RWPE2 (cell line): ENCODE data around the gene MATN3.

Source experiments
- ATAC-seq: fragments of 200-7000 bp; cut with Tn5 transposase; 3 replicates; pipeline ENCODE4 v1.9.1; 2021; ENCODE audit warnings: low read depth
- DNase-seq: peaks from one replicate; pipeline ENCODE4 v3.0.0-alpha.2; 2020; ENCODE audit warnings: low spot score
- H3K27ac ChIP-seq: fragments of 450-650 bp; 2 replicates; pipeline ENCODE4 v1.5.1; 2017; ENCODE audit warnings: mild to moderate bottlenecking; ENCODE audit not compliant: poor library complexity, severe bottlenecking
- H3K27me3 ChIP-seq: fragments of 250-450 bp; sonication (Bioruptor Pico); 2 replicates; pipeline ENCODE4 v1.5.1; 2021; ENCODE audit warnings: mild to moderate bottlenecking, moderate library complexity; ENCODE audit not compliant: insufficient read depth, poor library complexity, severe bottlenecking
- H3K36me3 ChIP-seq: fragments of 250-450 bp; sonication (Bioruptor Pico); 2 replicates; pipeline ENCODE4 v1.5.1; 2020; ENCODE audit warnings: low read depth, mild to moderate bottlenecking, moderate library complexity
- H3K4me1 ChIP-seq: fragments of 250-450 bp; sonication (Bioruptor Pico); 2 replicates; pipeline ENCODE4 v1.5.1; 2021; ENCODE audit warnings: mild to moderate bottlenecking, moderate library complexity; ENCODE audit not compliant: insufficient read depth, poor library complexity, severe bottlenecking
- H3K4me3 ChIP-seq: fragments of 250-450 bp; sonication (Bioruptor Pico); 2 replicates; pipeline ENCODE4 v1.5.1; 2021; ENCODE audit warnings: mild to moderate bottlenecking, moderate library complexity; ENCODE audit not compliant: severe bottlenecking
- H3K9me3 ChIP-seq: fragments of 250-450 bp; sonication (Bioruptor Pico); 2 replicates; pipeline ENCODE4 v1.5.1; 2021; ENCODE audit warnings: mild to moderate bottlenecking, moderate library complexity; ENCODE audit not compliant: severe bottlenecking
- TF ChIP-seq, protein P1 (sequence below): fragments of 450-650 bp; IDR thresholded peaks from one replicate; pipeline ENCODE4 v1.5.1; 2017; ENCODE audit warnings: mild to moderate bottlenecking, moderate library complexity; ENCODE audit not compliant: poor library complexity, severe bottlenecking

Gene MATN3

DNA sequence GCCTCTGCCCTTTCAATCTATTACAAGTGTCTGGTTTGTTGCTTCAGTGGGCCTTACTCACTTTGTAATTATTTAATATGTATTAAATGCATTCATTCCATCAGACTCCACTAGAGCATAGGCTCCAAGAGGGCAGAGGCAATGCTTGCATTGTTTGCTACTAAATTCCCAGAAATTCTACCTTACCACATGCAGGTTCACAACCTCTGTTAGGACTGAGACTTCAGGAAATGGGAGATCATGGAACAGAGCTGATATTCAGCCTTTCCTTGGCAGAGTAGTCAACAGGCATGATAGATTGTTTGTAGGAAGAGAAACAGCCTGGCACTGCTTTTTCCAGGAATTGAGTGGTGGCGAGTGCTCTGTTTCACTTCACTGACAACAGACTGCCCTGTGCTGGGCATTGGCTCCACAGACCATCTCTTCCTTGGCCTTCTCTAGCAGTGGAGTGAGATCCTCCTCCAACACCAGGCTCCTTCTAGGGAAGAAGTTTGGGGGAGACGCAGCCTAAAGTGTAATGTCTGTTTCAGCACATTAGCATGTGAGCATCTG lies 6.2 kb upstream of the MATN3 start:
- TF ChIP-seq, protein P1, sequence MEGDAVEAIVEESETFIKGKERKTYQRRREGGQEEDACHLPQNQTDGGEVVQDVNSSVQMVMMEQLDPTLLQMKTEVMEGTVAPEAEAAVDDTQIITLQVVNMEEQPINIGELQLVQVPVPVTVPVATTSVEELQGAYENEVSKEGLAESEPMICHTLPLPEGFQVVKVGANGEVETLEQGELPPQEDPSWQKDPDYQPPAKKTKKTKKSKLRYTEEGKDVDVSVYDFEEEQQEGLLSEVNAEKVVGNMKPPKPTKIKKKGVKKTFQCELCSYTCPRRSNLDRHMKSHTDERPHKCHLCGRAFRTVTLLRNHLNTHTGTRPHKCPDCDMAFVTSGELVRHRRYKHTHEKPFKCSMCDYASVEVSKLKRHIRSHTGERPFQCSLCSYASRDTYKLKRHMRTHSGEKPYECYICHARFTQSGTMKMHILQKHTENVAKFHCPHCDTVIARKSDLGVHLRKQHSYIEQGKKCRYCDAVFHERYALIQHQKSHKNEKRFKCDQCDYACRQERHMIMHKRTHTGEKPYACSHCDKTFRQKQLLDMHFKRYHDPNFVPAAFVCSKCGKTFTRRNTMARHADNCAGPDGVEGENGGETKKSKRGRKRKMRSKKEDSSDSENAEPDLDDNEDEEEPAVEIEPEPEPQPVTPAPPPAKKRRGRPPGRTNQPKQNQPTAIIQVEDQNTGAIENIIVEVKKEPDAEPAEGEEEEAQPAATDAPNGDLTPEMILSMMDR, result no peak
- H3K36me3 ChIP-seq, result no peaks in the 10 kb centered on the region
- ATAC-seq, result no peak
- H3K9me3 ChIP-seq, result no peaks in the 10 kb centered on the region
- H3K4me1 ChIP-seq, result peaks cover 11% of the 10 kb centered on the region
- H3K27ac ChIP-seq, result no peak overlapping the region
- H3K27me3 ChIP-seq, result no peaks in the 10 kb centered on the region
- DNase-seq, result no peak
- H3K4me3 ChIP-seq, result no peak overlapping the region

DNA sequence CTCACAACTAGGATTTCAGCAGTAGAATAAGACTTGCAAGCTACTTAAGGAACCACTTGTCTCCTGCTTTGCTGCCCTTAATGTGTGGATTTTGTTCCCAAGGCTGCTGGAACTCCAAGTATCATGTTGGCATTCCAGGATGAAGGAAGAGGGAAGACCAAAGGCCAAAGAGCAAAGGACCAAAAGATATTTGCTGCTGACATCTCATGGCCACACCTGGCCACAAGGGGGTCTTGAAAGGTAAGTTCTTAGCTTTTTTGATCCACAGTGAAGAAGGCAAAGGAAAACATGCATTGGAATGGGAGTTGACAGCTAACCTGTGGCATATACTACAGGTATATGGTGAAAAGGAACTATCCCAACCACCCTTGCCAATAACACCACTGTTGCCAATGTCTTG lies 3.9 kb upstream of the MATN3 start:
- TF ChIP-seq, protein P1, result no peak
- Histone ChIP-seq H3K4me1 (peaks cover 15% of the 10 kb centered on the region), H3K4me3 (no peak overlapping the region), H3K9me3 (no peaks in the 10 kb centered on the region), H3K36me3 (no peaks in the 10 kb centered on the region), H3K27ac (no peak overlapping the region), H3K27me3 (no peaks in the 10 kb centered on the region)
- DNase-seq (no peak), ATAC-seq (0 out of 3 replicates have a peak, but pooled peaks have one; percentile 26)

DNA sequence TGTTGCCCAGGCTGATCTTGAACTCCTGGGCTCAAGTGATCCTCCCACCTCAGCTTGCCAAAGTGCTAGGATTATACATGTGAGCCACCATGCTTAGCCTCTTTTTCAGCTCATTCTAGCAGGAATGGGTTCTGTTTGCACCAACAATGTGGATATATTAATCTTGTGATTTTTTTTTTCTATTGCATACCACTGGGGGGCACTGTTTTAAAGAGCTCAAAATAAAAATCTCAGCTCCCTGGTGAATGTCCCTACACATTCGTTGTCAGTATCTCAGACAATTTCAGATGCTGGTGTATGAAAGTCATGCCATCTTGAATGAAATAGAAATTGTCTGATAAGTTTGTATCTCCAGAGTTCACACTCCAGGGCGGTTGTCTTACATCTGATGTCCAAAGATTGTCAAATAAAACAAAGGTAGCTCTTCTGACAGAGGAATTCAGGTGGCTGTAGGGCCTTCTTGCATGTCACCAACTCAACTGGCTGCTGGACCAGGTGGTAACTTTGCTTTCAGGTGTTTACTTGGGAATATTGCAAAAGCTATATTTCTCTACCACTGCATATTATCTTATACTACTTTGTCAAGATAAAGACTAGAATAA lies 3.1 kb upstream of the MATN3 start:
- H3K27ac ChIP-seq, result no peak overlapping the region
- ATAC-seq (no peak), DNase-seq (no peak)
- H3K9me3 ChIP-seq, result no peaks in the 10 kb centered on the region
- H3K4me3 ChIP-seq, result no peak overlapping the region
- no peaks in the 10 kb centered on the region for H3K36me3 ChIP-seq
- H3K4me1 ChIP-seq, result peaks cover 15% of the 10 kb centered on the region
- H3K27me3 ChIP-seq, result no peaks in the 10 kb centered on the region
- TF ChIP-seq, protein P1, result peak; percentile 72

DNA sequence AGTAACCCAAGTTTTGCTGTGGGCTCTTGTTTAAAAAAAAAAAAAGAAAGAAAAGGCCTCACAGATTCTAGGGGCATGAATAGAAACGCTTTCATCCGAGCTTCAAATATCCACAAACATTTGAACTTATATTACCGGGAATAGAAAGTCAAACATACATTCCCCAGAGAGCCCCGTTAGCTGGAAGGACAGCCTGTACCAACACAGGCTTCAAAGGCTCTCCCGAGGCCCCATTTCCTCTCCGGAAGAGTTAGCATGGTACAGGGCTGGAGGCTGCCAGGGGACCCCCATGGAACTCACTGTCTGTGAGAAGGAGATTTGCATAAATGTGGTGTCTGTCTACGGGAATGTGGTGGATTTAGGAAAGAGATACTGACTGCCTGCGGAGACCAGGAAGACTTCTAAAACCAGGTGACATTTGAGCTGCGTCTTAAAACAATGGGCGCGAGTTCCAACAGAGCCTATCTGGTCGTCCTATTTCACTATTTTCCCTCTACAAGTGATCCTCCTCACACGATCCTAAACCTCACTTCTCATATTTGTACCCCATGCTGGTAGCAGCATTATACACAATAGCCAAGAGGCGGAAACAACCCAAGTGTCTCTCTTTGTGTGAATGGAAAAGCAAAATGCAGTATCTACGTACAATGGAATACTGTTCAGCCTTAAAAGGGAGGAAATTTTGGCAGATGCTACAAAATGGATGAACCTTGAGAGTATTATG lies 820 bp upstream of the MATN3 start:
- DNase-seq, result no peak
- ATAC-seq, result no peak
- Histone ChIP-seq H3K27me3 (no peaks in the 10 kb centered on the region), H3K27ac (peak overlapping the region; percentile 29), H3K9me3 (no peaks in the 10 kb centered on the region), H3K4me3 (peak overlapping the region; percentile 54), H3K36me3 (no peaks in the 10 kb centered on the region), H3K4me1 (peaks cover 15% of the 10 kb centered on the region)
- TF ChIP-seq, protein P1, result no peak

DNA sequence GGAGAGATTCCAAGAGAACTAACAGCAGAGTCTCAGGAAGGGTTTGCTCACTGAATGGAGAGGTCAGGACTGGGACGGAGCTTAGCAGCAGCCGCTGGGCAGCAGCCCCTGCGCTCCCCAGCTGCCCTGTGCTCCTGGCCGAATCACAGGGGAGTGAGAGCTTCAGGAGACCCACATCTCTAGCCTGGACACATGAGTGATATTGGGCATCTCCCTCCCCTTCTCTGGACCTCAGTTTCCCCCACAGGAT lies 511 bp downstream of the MATN3 start:
- DNase-seq, result no peak
- H3K27me3 ChIP-seq, result no peaks in the 10 kb centered on the region
- peak overlapping the region; percentile 54 for H3K4me3 ChIP-seq
- H3K27ac ChIP-seq, result peak overlapping the region; percentile 29
- H3K36me3 ChIP-seq, result no peaks in the 10 kb centered on the region
- ATAC-seq, result peak; percentile 32
- TF ChIP-seq, protein P1, result no peak
- peaks cover 15% of the 10 kb centered on the region for H3K4me1 ChIP-seq
- H3K9me3 ChIP-seq, result no peaks in the 10 kb centered on the region
